Large intestine (tissue), 3 donors: ENCODE measurements around the gene PLA2R1. TPM values are rescaled to one million over a fixed set of nuclear protein-coding genes. Genes with fewer than 3 reads are reported as not detected.
"Not testable (repeated sequence)": the region's sequence is repeated elsewhere in the genome, so short reads cannot be mapped to it uniquely, and the experiment has no call there.

ENCODE experiments used
- DNase-seq, 2 donors: peaks; one replicate each; pipeline versions ENCODE4 v3.0.0 to v3.0.0-alpha.2; 2013
- H3K27ac ChIP-seq: one replicate; pipeline ENCODE4 v1.5.1; 2013; ENCODE audit warnings: low read length
- H3K27me3 ChIP-seq: 2 replicates; pipeline ENCODE4 v1.6.1; 2013; ENCODE audit warnings: low read length; ENCODE audit not compliant: control insufficient read depth, insufficient read depth
- H3K36me3 ChIP-seq: 2 replicates; pipeline ENCODE4 v1.6.1; 2013; ENCODE audit warnings: low read length; ENCODE audit not compliant: control insufficient read depth, insufficient read depth
- H3K4me1 ChIP-seq: one replicate; pipeline ENCODE4 v1.6.1; 2013; ENCODE audit warnings: low read length; ENCODE audit not compliant: control insufficient read depth, insufficient read depth
- H3K4me3 ChIP-seq: one replicate; pipeline ENCODE4 v1.5.1; 2013; ENCODE audit warnings: low read length
- H3K9me3 ChIP-seq: one replicate; pipeline ENCODE4 v1.6.1; 2013; ENCODE audit warnings: mild to moderate bottlenecking, low read depth, low read length, moderate library complexity; ENCODE audit not compliant: control insufficient read depth
- WGBS: methylation state at CpG from one replicate; pipeline ENCODE4 v1.1.5; 2013; ENCODE audit warnings: low lambda C conversion rate; ENCODE audit not compliant: insufficient coverage; 5-methylcytosine and 5-hydroxymethylcytosine counted together
- polyA plus RNA-seq: library from polyadenylated mRNA; unstranded; fragments of 120-200 nt; gene quantifications from one replicate; pipeline ENCODE4 v1.2.1, GENCODE V29; 2013

The PLA2R1 gene
- polyA plus RNA-seq, 1 donor = 18.4 TPM

- Histone ChIP-seq H3K27me3 (no peaks in the 10 kb centered on the region), H3K4me1 (no peaks in the 10 kb centered on the region), H3K9me3 (no peaks in the 10 kb centered on the region), H3K4me3 (no peak overlapping the region), H3K27ac (no peak overlapping the region), H3K36me3 (peaks cover 28% of the 10 kb centered on the region)
- no peak for DNase-seq
These were observed 78.4 kb downstream of the PLA2R1 start for GRCh38 chr2:159984034-159984433.

- WGBS = 40% methylated on average over 2 of the region's 7 CpGs
- Histone ChIP-seq H3K36me3 (peaks cover 28% of the 10 kb centered on the region), H3K4me1 (no peaks in the 10 kb centered on the region), H3K9me3 (no peaks in the 10 kb centered on the region), H3K27me3 (no peaks in the 10 kb centered on the region), H3K4me3 (no peak overlapping the region), H3K27ac (no peak overlapping the region)
- DNase-seq = no peak
These were observed 79.3 kb downstream of the PLA2R1 start for GRCh38 chr2:159982842-159983785.

- H3K36me3 ChIP-seq = peaks cover 27% of the 10 kb centered on the region
- no peak overlapping the region for H3K4me3 ChIP-seq
- no peak for DNase-seq
- WGBS = no CpG with 5 or more reads among the region's 3 CpGs
- H3K4me1 ChIP-seq = no peaks in the 10 kb centered on the region
- H3K27me3 ChIP-seq = no peaks in the 10 kb centered on the region
- H3K9me3 ChIP-seq = no peaks in the 10 kb centered on the region
- no peak overlapping the region for H3K27ac ChIP-seq
These were observed 80.1 kb downstream of the PLA2R1 start for GRCh38 chr2:159982270-159982669.

GRCh38 chr2:159976527-159977160 lies 85.8 kb downstream of the PLA2R1 start:
- 100% methylated on average over 3 of the region's 5 CpGs for WGBS
- Histone ChIP-seq H3K9me3 (no peaks in the 10 kb centered on the region), H3K27ac (no peak overlapping the region), H3K4me1 (no peaks in the 10 kb centered on the region), H3K4me3 (no peak overlapping the region), H3K36me3 (peaks cover 9% of the 10 kb centered on the region), H3K27me3 (no peaks in the 10 kb centered on the region)
- no peak for DNase-seq

- no peak overlapping the region for H3K27ac ChIP-seq
- H3K9me3 ChIP-seq = no peaks in the 10 kb centered on the region
- WGBS = 100% methylated on average over 1 of the region's 1 CpG
- DNase-seq = no peak
- peaks cover 8% of the 10 kb centered on the region for H3K36me3 ChIP-seq
- H3K27me3 ChIP-seq = no peaks in the 10 kb centered on the region
- no peaks in the 10 kb centered on the region for H3K4me1 ChIP-seq
- no peak overlapping the region for H3K4me3 ChIP-seq
These were observed 89.1 kb downstream of the PLA2R1 start for GRCh38 chr2:159973325-159973724.

- H3K9me3 ChIP-seq = no peaks in the 10 kb centered on the region
- no peak overlapping the region for H3K27ac ChIP-seq
- no peak overlapping the region for H3K4me3 ChIP-seq
- no peaks in the 10 kb centered on the region for H3K4me1 ChIP-seq
- H3K27me3 ChIP-seq = no peaks in the 10 kb centered on the region
- no peak for DNase-seq
- H3K36me3 ChIP-seq = peaks cover 8% of the 10 kb centered on the region
- WGBS = 100% methylated on average over 1 of the region's 7 CpGs
These were observed 90.9 kb downstream of the PLA2R1 start for GRCh38 chr2:159971365-159972152.

GRCh38 chr2:159970548-159970947 lies 91.9 kb downstream of the PLA2R1 start:
- not testable (repeated sequence) for H3K9me3 ChIP-seq, H3K27ac ChIP-seq, H3K4me1 ChIP-seq, H3K27me3 ChIP-seq, H3K36me3 ChIP-seq, H3K4me3 ChIP-seq, DNase-seq
- no CpG with 5 or more reads among the region's 1 CpG for WGBS

GRCh38 chr2:159968279-159968900 lies 94.0 kb downstream of the PLA2R1 start:
- H3K27ac ChIP-seq = no peak overlapping the region
- H3K4me3 ChIP-seq = no peak overlapping the region
- H3K36me3 ChIP-seq = peaks cover 15% of the 10 kb centered on the region
- peak in 1 of 2 donors; percentile 13 for DNase-seq
- no peaks in the 10 kb centered on the region for H3K27me3 ChIP-seq
- H3K9me3 ChIP-seq = no peaks in the 10 kb centered on the region
- H3K4me1 ChIP-seq = no peaks in the 10 kb centered on the region
- 0% methylated on average over 1 of the region's 2 CpGs for WGBS

GRCh38 chr2:159963700-159964099 lies 98.7 kb downstream of the PLA2R1 start:
- Histone ChIP-seq H3K27me3 (no peaks in the 10 kb centered on the region), H3K4me1 (no peaks in the 10 kb centered on the region), H3K4me3 (no peak overlapping the region), H3K9me3 (no peaks in the 10 kb centered on the region), H3K36me3 (peaks cover 14% of the 10 kb centered on the region), H3K27ac (no peak overlapping the region)
- 100% methylated on average over 2 of the region's 7 CpGs for WGBS
- no peak for DNase-seq

GRCh38 chr2:159962513-159962912 lies 99.9 kb downstream of the PLA2R1 start:
- H3K27me3 ChIP-seq, H3K4me1 ChIP-seq: not testable (repeated sequence)
- peaks cover 20% of the 10 kb centered on the region for H3K36me3 ChIP-seq

More at GRCh38 chr2:159962513-159962912, 99.9 kb downstream of the PLA2R1 start:
- H3K9me3 ChIP-seq, H3K27ac ChIP-seq, DNase-seq, H3K4me3 ChIP-seq: not testable (repeated sequence)
